ENCODE results near the gene IPO11.

Gene IPO11

DNA sequence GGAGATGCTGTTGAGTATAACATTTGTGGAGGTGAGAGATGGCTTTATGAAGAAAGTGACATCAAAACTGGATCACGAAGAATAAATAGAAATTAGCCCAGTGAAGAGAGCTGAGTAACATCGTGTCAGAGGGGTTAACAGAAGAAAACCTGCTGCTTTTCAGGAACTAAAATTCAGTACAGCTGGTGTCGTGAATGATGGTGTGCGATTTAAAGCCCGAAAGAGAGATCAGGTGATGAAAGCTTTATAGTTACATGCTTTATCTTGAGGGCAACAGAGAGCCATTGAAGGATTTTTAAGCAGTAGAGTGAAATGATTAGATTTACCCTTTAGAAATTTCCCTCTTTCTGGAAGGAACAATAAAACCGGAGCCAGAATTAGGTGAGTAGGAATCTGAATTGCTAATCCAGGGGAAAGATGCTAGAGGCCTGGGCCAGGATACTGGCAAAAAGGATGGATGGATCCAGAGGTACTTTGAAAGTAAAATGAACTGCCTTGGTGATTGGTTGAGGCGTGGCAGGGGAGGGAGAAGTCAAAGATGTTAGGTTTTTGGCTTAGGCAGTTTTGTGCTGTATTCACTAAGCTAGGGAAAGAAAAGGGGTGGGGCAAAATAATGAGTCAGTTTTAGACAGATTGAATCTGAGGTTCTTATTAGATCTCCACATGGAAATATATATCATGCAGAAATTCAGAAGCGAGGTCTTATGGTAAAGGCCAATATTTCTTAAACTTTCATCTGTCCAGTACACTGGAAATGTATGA is 169.5 kb downstream of the IPO11 start:
- no peak for DNase-seq (ENCODE audit: low read depth)
- TF ChIP-seq, protein P1, sequence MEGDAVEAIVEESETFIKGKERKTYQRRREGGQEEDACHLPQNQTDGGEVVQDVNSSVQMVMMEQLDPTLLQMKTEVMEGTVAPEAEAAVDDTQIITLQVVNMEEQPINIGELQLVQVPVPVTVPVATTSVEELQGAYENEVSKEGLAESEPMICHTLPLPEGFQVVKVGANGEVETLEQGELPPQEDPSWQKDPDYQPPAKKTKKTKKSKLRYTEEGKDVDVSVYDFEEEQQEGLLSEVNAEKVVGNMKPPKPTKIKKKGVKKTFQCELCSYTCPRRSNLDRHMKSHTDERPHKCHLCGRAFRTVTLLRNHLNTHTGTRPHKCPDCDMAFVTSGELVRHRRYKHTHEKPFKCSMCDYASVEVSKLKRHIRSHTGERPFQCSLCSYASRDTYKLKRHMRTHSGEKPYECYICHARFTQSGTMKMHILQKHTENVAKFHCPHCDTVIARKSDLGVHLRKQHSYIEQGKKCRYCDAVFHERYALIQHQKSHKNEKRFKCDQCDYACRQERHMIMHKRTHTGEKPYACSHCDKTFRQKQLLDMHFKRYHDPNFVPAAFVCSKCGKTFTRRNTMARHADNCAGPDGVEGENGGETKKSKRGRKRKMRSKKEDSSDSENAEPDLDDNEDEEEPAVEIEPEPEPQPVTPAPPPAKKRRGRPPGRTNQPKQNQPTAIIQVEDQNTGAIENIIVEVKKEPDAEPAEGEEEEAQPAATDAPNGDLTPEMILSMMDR (IDR thresholded peaks at IDR 0.05; ENCODE audit: control insufficient read depth, extremely low read depth, insufficient read depth): no peak
- no peak overlapping the region for H3K4me3 ChIP-seq (ENCODE audit: low read depth, low read length)

DNA sequence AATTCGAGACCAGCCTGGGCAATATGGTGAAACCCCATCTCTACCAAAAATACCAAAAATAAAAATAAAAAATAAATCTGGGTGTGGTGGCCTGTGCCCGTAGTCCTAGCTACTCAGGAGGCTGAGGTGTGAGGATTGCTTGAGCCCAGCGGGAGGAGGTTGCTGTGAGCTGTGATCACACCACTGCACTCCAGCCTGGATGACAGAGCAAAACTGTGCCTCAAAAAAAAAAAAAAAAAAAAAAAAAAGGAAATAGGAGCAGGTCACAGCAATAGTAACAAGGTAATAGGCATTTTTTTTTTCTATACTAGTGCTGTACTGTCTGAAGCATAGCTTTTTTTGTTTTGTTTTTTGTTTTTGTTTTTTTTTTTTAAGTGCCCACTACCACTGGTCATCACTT is 171.8 kb downstream of the IPO11 start:
- H3K4me3 ChIP-seq (ENCODE audit: low read depth, low read length): no peak overlapping the region
- TF ChIP-seq, protein P1 (IDR thresholded peaks at IDR 0.05; ENCODE audit: control insufficient read depth, extremely low read depth, insufficient read depth): no peak

DNA sequence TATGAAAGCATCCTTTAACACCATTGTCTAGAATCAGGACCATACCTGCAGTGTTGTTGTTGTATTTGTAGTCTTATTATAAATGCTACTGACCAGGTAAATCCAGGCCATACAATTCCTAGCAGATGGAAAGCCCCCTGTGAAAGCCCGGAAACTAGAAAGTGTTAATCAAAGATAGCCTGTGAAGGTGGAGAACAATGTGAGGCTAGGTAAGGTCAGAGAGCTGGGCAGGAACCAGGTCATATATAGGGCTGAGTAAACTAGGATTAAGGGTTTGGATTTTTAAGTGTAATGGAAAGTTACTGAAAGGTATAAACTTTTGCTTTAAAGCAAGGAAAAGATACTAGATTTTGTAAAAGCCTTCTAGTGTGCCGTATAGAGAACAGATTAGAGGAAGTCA is 172.7 kb downstream of the IPO11 start:
- TF ChIP-seq, protein P1 (IDR thresholded peaks at IDR 0.05; ENCODE audit: control insufficient read depth, extremely low read depth, insufficient read depth): no peak
- H3K4me3 ChIP-seq (ENCODE audit: low read depth, low read length): no peak overlapping the region
- DNase-seq (ENCODE audit: low read depth): no peak

More for the DNA sequence above, 171.8 kb downstream of the IPO11 start:
- DNase-seq (ENCODE audit: low read depth): no peak

DNA sequence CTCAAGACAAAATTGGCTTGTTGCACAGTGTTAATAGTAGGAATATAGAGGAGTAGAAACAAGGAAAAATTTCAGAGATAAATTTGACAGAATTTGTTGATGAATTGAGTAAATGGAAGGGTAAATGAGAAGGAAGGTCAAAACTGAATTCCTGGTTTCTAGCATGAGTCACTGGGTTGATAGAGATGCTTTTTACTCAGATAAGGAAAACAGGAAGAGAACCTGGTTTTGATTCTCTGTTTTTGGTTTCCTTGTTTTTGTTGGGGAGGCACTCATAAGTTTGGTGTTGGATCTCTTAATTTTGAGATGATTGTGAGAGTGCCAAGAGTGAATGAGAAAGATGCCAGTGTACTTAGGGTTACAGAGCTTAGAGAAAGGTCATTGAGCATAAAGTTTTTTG is 173.2 kb downstream of the IPO11 start:
- TF ChIP-seq, protein P1 (IDR thresholded peaks at IDR 0.05; ENCODE audit: control insufficient read depth, extremely low read depth, insufficient read depth): no peak
- no peak for DNase-seq (ENCODE audit: low read depth)
- no peak overlapping the region for H3K4me3 ChIP-seq (ENCODE audit: low read depth, low read length)

DNA sequence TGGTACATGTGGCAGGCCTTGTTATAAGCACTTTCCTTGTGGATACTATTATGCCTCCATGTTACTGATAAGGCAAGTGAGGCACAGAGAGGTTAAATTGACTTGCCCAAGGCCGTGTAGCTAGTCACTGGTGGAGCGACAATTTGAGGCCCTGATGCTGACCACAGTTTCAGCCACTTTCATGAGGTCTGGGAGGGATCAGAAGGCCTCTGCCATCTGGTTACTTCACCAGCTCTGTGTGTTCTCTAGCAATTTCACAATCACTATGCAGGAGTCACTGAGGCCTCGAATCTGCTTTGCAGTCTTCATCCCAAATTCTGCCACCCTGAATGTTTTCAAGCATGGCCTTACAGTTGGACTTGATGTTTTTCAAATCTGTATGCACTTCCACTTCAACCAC is 175.2 kb downstream of the IPO11 start:
- no peak for DNase-seq (ENCODE audit: low read depth)

DNA sequence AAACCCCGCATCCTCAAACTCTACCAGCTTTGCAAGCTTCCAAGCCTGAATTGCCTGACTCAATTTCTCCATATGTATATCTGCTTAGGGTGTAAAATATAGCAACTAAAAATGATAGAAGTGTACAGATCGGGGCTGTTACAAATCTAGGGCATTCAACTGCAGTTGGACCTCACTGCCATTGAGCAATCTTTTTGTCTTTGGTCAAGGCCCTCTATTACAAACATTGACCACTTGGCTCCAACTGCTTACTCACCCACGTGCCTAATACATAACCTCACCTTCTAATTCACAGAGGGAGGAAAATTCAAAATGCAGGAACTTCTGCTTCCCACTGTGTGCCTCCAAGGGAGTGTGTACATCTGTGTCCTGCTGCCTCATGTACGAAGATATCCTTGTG is 176.1 kb downstream of the IPO11 start:
- TF ChIP-seq, protein P1 (IDR thresholded peaks at IDR 0.05; ENCODE audit: control insufficient read depth, extremely low read depth, insufficient read depth): no peak
- DNase-seq (ENCODE audit: low read depth): no peak
- H3K4me3 ChIP-seq (ENCODE audit: low read depth, low read length): no peak overlapping the region

More for the DNA sequence above, 175.2 kb downstream of the IPO11 start:
- TF ChIP-seq, protein P1 (IDR thresholded peaks at IDR 0.05; ENCODE audit: control insufficient read depth, extremely low read depth, insufficient read depth): no peak
- no peak overlapping the region for H3K4me3 ChIP-seq (ENCODE audit: low read depth, low read length)

DNA sequence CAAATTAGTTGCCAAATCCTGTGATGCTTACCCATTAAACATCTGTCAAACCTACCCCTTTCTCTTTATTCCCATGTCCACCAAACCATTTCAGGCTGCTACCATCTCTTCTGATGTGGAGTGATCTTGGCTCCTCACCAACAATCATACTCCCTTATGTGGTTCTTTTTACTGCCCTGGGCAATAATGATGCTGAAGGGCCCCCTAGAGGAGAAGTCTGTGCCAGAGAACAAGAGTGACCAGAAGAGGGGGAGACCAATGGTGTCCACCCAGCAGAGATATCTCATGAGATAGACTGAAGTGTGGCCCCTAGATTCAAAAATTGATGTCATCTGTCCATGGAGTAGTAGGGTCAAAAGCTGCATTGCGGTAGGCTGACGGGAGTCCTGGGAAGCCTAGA is 176.9 kb downstream of the IPO11 start:
- TF ChIP-seq, protein P1 (IDR thresholded peaks at IDR 0.05; ENCODE audit: control insufficient read depth, extremely low read depth, insufficient read depth): no peak
- DNase-seq (ENCODE audit: low read depth): no peak
- H3K4me3 ChIP-seq (ENCODE audit: low read depth, low read length): no peak overlapping the region
